Measurements from ENCODE around the gene ABHD10. TPM values are rescaled to one million over a fixed set of nuclear protein-coding genes. Genes with fewer than 3 reads are reported as not detected.

ABHD10 gene
- total RNA-seq, 1 experiment from 2014 or later: 21.3 TPM

GRCh38 chr3:111956995-111957734 lies 21.7 kb upstream of the ABHD10 start:
- DNase-seq (ENCODE audit: low read depth): no peak
- in situ Hi-C loops (cut with HindIII; ENCODE audit: low pct_unique_long_range_greater_than_20kb, low sequenced_read_pairs): no loop called here

GRCh38 chr3:111961461-111962164 lies 17.2 kb upstream of the ABHD10 start:
- DNase-seq (ENCODE audit: low read depth): no peak
- in situ Hi-C loops (cut with HindIII; ENCODE audit: low pct_unique_long_range_greater_than_20kb, low sequenced_read_pairs): no loop called here

- in situ Hi-C loops (cut with HindIII; ENCODE audit: low pct_unique_long_range_greater_than_20kb, low sequenced_read_pairs): no loop called here
- DNase-seq (ENCODE audit: low read depth): no peak
Measured at GRCh38 chr3:111963424-111963823, 15.4 kb upstream of the ABHD10 start.

- in situ Hi-C loops (cut with HindIII; ENCODE audit: low pct_unique_long_range_greater_than_20kb, low sequenced_read_pairs): no loop called here
- no peak for DNase-seq (ENCODE audit: low read depth)
Measured at GRCh38 chr3:111965484-111965883, 13.3 kb upstream of the ABHD10 start.

- in situ Hi-C loops (cut with HindIII; ENCODE audit: low pct_unique_long_range_greater_than_20kb, low sequenced_read_pairs): no loop called here
- no peak for DNase-seq (ENCODE audit: low read depth)
Measured at GRCh38 chr3:111967068-111967467, 11.8 kb upstream of the ABHD10 start.

GRCh38 chr3:111967651-111968274 lies 11.1 kb upstream of the ABHD10 start:
- in situ Hi-C loops (cut with HindIII; ENCODE audit: low pct_unique_long_range_greater_than_20kb, low sequenced_read_pairs): no loop called here
- DNase-seq (ENCODE audit: low read depth): peak; percentile 74

- DNase-seq (ENCODE audit: low read depth): no peak
- in situ Hi-C loops (cut with HindIII; ENCODE audit: low pct_unique_long_range_greater_than_20kb, low sequenced_read_pairs): no loop called here
Measured at GRCh38 chr3:111968319-111969054, 10.3 kb upstream of the ABHD10 start.

- no peak for DNase-seq (ENCODE audit: low read depth)
- in situ Hi-C loops (cut with HindIII; ENCODE audit: low pct_unique_long_range_greater_than_20kb, low sequenced_read_pairs): no loop called here
Measured at GRCh38 chr3:111970376-111970775, 8.4 kb upstream of the ABHD10 start.

GRCh38 chr3:111971533-111972130 lies 7.2 kb upstream of the ABHD10 start:
- in situ Hi-C loops (cut with HindIII; ENCODE audit: low pct_unique_long_range_greater_than_20kb, low sequenced_read_pairs): no loop called here
- no peak for DNase-seq (ENCODE audit: low read depth)

- DNase-seq (ENCODE audit: low read depth): no peak
- in situ Hi-C loops (cut with HindIII; ENCODE audit: low pct_unique_long_range_greater_than_20kb, low sequenced_read_pairs): no loop called here
Measured at GRCh38 chr3:111972891-111973290, 5.9 kb upstream of the ABHD10 start.

GRCh38 chr3:111975131-111975530 lies 3.7 kb upstream of the ABHD10 start:
- in situ Hi-C loops (cut with HindIII; ENCODE audit: low pct_unique_long_range_greater_than_20kb, low sequenced_read_pairs): no loop called here
- no peak for DNase-seq (ENCODE audit: low read depth)

GRCh38 chr3:111976254-111976653 lies 2.6 kb upstream of the ABHD10 start:
- in situ Hi-C loops (cut with HindIII; ENCODE audit: low pct_unique_long_range_greater_than_20kb, low sequenced_read_pairs): no loop called here
- no peak for DNase-seq (ENCODE audit: low read depth)

GRCh38 chr3:111979434-111980038 lies 710 bp downstream of the ABHD10 start:
- no peak for DNase-seq (ENCODE audit: low read depth)
- in situ Hi-C loops (cut with HindIII; ENCODE audit: low pct_unique_long_range_greater_than_20kb, low sequenced_read_pairs): no loop called here

- in situ Hi-C loops (cut with HindIII; ENCODE audit: low pct_unique_long_range_greater_than_20kb, low sequenced_read_pairs): no loop called here
- DNase-seq (ENCODE audit: low read depth): no peak
Measured at GRCh38 chr3:111980716-111981456, 2.1 kb downstream of the ABHD10 start.

GRCh38 chr3:111981457-111981763 lies 2.6 kb downstream of the ABHD10 start:
- DNase-seq (ENCODE audit: low read depth): no peak
- in situ Hi-C loops (cut with HindIII; ENCODE audit: low pct_unique_long_range_greater_than_20kb, low sequenced_read_pairs): no loop called here

- in situ Hi-C loops (cut with HindIII; ENCODE audit: low pct_unique_long_range_greater_than_20kb, low sequenced_read_pairs): no loop called here
- no peak for DNase-seq (ENCODE audit: low read depth)
Measured at GRCh38 chr3:111984636-111985298, 5.9 kb downstream of the ABHD10 start.

- DNase-seq (ENCODE audit: low read depth): no peak
Measured at GRCh38 chr3:111986800-111987199, 8.0 kb downstream of the ABHD10 start.

More at GRCh38 chr3:111986800-111987199, 8.0 kb downstream of the ABHD10 start:
- in situ Hi-C loops (cut with HindIII; ENCODE audit: low pct_unique_long_range_greater_than_20kb, low sequenced_read_pairs): no loop called here
